Measurements from ENCODE around the gene SDK1.

GRCh38 chr7:3280946-3281656 lies 20.0 kb upstream of the SDK1 start:
- TF ChIP-seq POLR2A (IDR thresholded peaks at IDR 0.05) (no peak), CTCF (IDR thresholded peaks at IDR 0.05) (no peak)
